ENCODE results near the gene PRKCE. TPM values are rescaled to one million over a fixed set of nuclear protein-coding genes. Genes with fewer than 3 reads are reported as not detected.

The PRKCE gene
- total RNA-seq, 1 experiment from 2014 or later: 21.7 TPM

DNA sequence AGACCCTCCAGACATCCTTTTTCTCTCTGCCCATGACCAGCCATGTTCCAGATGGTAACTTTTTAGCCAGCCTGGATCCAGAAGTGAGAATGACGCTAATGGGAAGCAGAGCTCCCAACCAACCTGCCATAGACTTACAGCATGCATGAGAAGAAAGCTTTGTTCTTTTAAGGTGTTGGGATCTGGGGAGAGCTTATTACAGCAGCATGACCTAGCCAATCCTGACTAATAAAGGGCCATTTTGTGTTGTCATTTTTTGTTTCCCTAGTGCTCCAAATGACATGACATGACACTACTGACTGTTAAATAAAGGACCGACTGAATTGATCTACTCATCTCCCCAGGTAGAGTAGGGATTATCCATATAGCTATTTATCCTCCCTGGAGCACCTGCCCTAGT is 5.2 kb upstream of the PRKCE start:
- CTCF ChIA-PET: no interaction called here
- Histone ChIP-seq H4K20me1 (ENCODE audit: insufficient read depth) (no peaks in the 10 kb centered on the region), H3K79me2 (ENCODE audit: low read depth) (no peaks in the 10 kb centered on the region), H3K27me3 (ENCODE audit: insufficient read depth, low read depth) (no peaks in the 10 kb centered on the region), H3K4me3 (no peak overlapping the region), H3K27ac (no peak overlapping the region), H2AFZ (no peak overlapping the region), H3K9me3 (ENCODE audit: insufficient read depth, low read depth) (no peaks in the 10 kb centered on the region; the same call in 1 of the 2 replicates), H3K9me2 (ENCODE audit: insufficient read depth) (no peaks in the 10 kb centered on the region), H3F3A (ENCODE audit: insufficient read depth, low read depth) (peaks cover 23% of the 10 kb centered on the region), H3K36me3 (ENCODE audit: low read depth) (no peaks in the 10 kb centered on the region), H3K4me2 (no peak overlapping the region), H3K4me1 (replicated peaks; ENCODE audit: insufficient read depth) (peaks cover 9% of the 10 kb centered on the region; the same call in 1 of the 2 replicates)
- DNase-seq: no peak
- no TSS peak for BruUV-seq (replicated peaks)
- TF ChIP-seq EZH2 (IDR thresholded peaks at IDR 0.05; ENCODE audit: low read depth): no peak
- TF ChIP-seq, protein P1, sequence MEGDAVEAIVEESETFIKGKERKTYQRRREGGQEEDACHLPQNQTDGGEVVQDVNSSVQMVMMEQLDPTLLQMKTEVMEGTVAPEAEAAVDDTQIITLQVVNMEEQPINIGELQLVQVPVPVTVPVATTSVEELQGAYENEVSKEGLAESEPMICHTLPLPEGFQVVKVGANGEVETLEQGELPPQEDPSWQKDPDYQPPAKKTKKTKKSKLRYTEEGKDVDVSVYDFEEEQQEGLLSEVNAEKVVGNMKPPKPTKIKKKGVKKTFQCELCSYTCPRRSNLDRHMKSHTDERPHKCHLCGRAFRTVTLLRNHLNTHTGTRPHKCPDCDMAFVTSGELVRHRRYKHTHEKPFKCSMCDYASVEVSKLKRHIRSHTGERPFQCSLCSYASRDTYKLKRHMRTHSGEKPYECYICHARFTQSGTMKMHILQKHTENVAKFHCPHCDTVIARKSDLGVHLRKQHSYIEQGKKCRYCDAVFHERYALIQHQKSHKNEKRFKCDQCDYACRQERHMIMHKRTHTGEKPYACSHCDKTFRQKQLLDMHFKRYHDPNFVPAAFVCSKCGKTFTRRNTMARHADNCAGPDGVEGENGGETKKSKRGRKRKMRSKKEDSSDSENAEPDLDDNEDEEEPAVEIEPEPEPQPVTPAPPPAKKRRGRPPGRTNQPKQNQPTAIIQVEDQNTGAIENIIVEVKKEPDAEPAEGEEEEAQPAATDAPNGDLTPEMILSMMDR (conservative IDR thresholded peaks at IDR 0.05): no peak
- POLR2A ChIA-PET (ENCODE audit: unreplicated experiment): interaction anchor here (0.5 to 0.7 kb wide), 2 partner anchors 15 to 414 kb away, joined by 5 to 8 read pairs; no protein-coding TSS in a partner anchor
- intact Hi-C loops (cut with micrococcal nuclease; ENCODE audit: unreplicated experiment): no loop called here

DNA sequence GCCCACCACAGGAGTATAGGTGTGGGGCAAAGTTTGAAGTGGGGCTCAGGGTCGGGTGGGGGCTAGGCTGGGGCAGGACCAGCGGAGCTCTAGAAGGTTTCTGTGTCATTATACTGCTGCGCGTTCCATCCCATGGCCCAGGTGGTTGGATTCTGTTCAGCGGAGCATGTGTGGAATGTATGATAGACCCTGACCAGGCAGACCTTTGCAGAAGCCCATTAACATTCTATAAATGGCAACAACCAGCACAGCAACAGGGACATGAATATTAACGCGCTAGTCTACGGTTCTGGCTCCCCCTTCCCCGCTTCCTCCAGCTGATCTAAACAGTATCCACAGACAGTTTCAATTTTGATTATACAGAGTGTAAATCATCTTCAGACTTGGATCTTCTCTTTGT is 4.1 kb upstream of the PRKCE start:
- H3K4me2 ChIP-seq: no peak overlapping the region
- intact Hi-C loops (cut with micrococcal nuclease; ENCODE audit: unreplicated experiment): no loop called here
- no peak overlapping the region for H3K27ac ChIP-seq
- H2AFZ ChIP-seq: no peak overlapping the region
- no TSS peak for BruUV-seq (replicated peaks)
- ChIA-PET CTCF (no interaction called here), POLR2A (ENCODE audit: unreplicated experiment) (no interaction called here)
- H3K9me3 ChIP-seq (ENCODE audit: insufficient read depth, low read depth): no peaks in the 10 kb centered on the region; the same call in 1 of the 2 replicates
- H3K79me2 ChIP-seq (ENCODE audit: low read depth): peaks cover 8% of the 10 kb centered on the region
- no peaks in the 10 kb centered on the region for H3K9me2 ChIP-seq (ENCODE audit: insufficient read depth)
- no peak for TF ChIP-seq EZH2 (IDR thresholded peaks at IDR 0.05; ENCODE audit: low read depth)
- TF ChIP-seq, protein P1 (conservative IDR thresholded peaks at IDR 0.05): no peak
- H3K27me3 ChIP-seq (ENCODE audit: insufficient read depth, low read depth): no peaks in the 10 kb centered on the region
- peaks cover 23% of the 10 kb centered on the region for H3F3A ChIP-seq (ENCODE audit: insufficient read depth, low read depth)
- peaks cover 9% of the 10 kb centered on the region; the same call in 1 of the 2 replicates for H3K4me1 ChIP-seq (replicated peaks; ENCODE audit: insufficient read depth)
- H3K36me3 ChIP-seq (ENCODE audit: low read depth): no peaks in the 10 kb centered on the region
- H3K4me3 ChIP-seq: no peak overlapping the region
- DNase-seq: no peak
- H4K20me1 ChIP-seq (ENCODE audit: insufficient read depth): no peaks in the 10 kb centered on the region

DNA sequence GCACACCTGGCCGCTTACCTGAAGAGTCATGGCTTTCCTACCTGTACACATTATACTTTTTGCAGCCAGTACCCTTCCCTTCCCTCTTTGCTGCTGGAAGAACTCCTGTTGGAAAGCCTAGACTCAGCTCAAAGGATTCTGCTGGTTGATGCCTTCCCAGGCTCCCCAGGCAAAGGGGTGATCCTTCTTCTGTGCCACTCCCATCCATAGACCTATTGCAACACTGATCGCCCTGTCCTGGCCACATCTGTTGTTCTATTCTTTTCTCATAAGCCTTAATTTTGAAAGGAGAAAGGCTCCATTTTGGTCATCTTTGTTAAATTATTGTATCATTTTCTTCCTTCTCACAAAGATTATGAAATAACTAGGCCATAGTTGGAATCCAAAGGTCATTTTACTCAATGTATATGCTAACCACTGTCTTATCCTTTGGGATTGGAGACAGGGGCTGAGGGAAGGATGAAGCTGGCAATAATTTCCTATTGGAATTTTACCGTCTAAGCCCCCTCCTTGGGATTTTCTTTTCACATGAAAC is 3.4 kb upstream of the PRKCE start:
- ChIA-PET POLR2A (ENCODE audit: unreplicated experiment) (no interaction called here), CTCF (interaction anchor here (0.6 kb wide), 1 partner anchor 13 kb away, joined by 3 read pairs; no protein-coding TSS in a partner anchor)
- Histone ChIP-seq H3K36me3 (ENCODE audit: low read depth) (no peaks in the 10 kb centered on the region), H2AFZ (no peak overlapping the region), H3K4me2 (no peak overlapping the region), H3F3A (ENCODE audit: insufficient read depth, low read depth) (peaks cover 23% of the 10 kb centered on the region), H3K79me2 (ENCODE audit: low read depth) (peaks cover 15% of the 10 kb centered on the region), H4K20me1 (ENCODE audit: insufficient read depth) (no peaks in the 10 kb centered on the region), H3K4me1 (replicated peaks; ENCODE audit: insufficient read depth) (peaks cover 12% of the 10 kb centered on the region), H3K9me2 (ENCODE audit: insufficient read depth) (no peaks in the 10 kb centered on the region), H3K27me3 (ENCODE audit: insufficient read depth, low read depth) (no peaks in the 10 kb centered on the region), H3K9me3 (ENCODE audit: insufficient read depth, low read depth) (no peaks in the 10 kb centered on the region; the same call in 1 of the 2 replicates), H3K4me3 (no peak overlapping the region), H3K27ac (no peak overlapping the region)
- no TSS peak for BruUV-seq (replicated peaks)
- no peak for DNase-seq
- TF ChIP-seq, protein P1 (conservative IDR thresholded peaks at IDR 0.05): no peak
- TF ChIP-seq EZH2 (IDR thresholded peaks at IDR 0.05; ENCODE audit: low read depth): no peak
- intact Hi-C loops (cut with micrococcal nuclease; ENCODE audit: unreplicated experiment): no loop called here
